GM19193 (cell line): ENCODE measurements around the gene CEP76.

Experiments
- POLR2A ChIP-seq: IDR thresholded peaks from 4 replicates; pipeline ENCODE4 v1.6.1; 2011; ENCODE audit not compliant: insufficient read depth, insufficient read length; ENCODE audit errors: extremely low read depth

The CEP76 gene

DNA sequence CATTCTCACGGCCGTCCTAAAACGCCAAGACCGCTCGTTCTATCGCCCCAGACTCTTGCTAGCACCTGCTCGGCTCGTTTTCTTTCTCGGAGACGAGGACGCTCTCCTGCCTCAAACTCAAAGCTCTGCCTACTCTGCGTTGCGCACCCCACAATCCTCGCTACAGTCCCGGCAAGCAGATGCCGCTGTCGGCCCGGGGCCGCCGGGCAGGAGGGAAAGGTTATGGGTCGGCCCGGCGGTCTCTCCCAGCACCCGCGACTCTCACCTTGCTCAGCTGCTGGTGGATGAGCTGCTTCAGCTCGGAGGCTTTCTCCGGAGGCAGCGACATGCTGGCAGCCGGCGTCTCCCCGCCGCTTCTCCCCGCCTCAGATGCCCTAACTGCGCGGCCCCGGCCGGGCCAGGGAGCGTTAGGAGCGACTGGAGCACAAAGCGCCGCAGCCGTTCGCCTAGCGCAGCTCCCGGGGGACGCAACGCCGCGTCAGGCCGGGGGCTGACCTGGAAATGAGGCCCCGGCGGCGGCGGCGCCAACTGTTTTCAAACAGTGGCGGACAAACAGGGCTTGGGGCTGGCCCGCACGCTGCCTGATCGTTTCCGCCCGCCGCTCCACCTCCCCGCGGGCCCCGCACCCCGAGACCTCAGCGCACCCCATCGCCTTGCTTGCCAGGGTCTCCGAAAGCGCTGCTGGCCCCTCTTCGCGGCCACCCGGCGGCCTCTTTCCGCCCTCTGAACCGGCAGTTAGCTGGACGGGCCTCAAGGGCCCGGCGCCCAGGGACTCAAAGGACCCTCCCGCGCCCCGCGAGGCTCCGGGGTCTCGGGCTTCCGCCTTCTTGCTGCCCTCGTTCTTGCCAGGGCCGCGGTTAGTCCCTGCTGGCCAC is at the start of gene CEP76, which contains the start of gene PSMG2:
TSS of gene CEP76 (minus strand) at position 503 of the 875 bp plus-strand sequence. CDS start at position 328, 175 bp downstream.
TSS of gene PSMG2 (plus strand) at position 822 of the 875 bp plus-strand sequence. CDS start 66 bp downstream, outside the sequence.
- TF ChIP-seq POLR2A = peak; percentile 90

DNA sequence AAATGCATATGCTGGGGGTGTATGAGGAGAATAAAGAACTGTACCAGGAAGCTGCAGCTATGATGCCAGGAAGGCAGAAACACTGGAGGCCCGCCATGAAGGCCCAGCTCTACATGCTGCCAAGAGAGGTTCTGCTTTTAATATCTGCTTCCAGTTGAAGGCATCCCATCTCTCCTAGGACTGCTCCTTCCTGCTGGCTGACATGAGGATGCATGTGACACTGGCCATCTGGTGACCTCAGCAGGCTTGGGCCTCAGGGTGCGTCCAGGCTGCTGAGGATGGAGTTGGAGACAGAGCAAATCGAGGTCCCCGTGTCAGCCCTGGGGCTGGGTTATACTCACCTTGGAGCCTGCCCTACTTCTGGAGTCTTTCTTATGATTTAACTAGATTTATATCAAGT is 49.4 kb upstream of the CEP76 start:
- no peak for TF ChIP-seq POLR2A

GRCh38 chr18:12751503-12751884 is 49.0 kb upstream of the CEP76 start:
- no peak for TF ChIP-seq POLR2A

DNA sequence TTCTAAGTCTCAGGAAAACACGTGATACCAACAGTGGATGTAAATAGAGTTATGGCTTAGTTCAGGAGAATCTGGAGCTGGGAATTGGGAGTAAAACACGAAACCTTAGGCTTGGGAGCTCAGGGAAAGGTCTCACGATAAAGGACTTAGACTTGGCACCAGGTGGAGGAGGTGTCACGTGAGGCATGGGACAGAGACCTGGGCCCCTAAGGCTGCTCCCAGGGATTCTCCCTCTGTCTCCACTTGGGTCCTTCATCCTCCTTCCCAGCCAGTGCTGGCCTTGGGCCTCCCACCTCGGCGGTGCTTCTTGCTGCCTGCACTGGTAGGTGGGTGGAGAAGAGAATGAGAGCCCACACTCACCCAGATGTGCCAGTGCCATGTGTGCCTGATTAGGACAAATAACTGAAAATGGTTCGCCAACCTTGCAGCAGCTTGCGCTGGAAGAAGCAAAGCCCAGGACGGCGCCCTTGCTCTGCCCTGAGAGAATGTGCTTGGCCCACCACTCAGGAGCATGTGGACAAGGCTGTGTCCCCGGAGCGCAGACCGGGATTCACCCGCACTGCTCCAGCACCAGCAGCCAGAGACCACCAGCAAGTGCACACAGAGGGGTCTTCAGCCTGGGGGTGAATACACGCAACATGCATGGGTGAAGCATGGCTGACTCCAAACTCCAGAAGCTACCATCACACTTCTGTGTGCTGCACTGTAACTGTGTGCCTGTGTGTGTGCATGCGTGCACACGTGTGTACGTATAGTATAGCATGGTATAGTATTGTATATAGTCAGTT is 48.4 kb upstream of the CEP76 start:
- TF ChIP-seq POLR2A = no peak

- TF ChIP-seq POLR2A = no peak
Observed at GRCh38 chr18:12750076-12750714, 47.7 kb upstream of the CEP76 start.

DNA sequence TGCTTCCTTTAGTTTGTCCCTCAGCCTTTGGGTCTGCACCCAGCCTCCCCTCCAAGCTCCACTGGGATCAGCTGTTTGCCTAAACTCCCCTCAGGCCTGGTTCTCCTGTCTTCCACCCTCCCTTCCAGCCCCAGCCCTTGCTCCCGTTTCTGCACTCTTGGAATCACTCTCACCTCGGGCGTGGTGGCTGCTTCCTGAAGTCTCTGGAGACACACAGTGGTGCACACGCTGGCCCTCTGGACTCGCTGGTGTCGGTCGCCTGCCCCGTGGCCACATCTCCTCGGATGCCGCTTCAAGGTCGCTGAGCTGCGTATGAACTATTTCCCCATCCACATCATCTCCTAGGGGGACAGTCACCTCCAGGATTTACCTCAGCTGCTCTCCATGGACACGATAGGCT is 46.6 kb upstream of the CEP76 start:
- TF ChIP-seq POLR2A = no peak

DNA sequence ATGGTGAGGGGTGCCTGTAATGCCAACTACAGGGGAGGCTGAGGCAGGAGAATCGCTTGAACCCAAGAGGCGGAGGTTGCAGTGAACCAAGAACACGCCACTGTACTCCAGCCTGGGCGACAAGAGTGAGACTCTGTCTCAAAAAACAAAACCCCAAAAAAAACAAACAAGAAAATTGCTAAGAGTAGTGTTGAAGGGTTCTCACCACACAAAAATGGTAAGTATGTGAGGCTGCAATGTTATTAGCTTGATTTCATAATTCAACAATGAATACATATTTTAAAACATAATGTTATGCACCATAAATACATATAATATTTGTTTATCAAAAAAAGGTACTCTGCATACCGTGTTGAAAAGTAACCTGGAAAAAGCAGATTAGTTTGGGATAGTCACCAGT is 46.1 kb upstream of the CEP76 start:
- TF ChIP-seq POLR2A = no peak

GRCh38 chr18:12747530-12748315 is 45.2 kb upstream of the CEP76 start:
- TF ChIP-seq POLR2A = no peak

DNA sequence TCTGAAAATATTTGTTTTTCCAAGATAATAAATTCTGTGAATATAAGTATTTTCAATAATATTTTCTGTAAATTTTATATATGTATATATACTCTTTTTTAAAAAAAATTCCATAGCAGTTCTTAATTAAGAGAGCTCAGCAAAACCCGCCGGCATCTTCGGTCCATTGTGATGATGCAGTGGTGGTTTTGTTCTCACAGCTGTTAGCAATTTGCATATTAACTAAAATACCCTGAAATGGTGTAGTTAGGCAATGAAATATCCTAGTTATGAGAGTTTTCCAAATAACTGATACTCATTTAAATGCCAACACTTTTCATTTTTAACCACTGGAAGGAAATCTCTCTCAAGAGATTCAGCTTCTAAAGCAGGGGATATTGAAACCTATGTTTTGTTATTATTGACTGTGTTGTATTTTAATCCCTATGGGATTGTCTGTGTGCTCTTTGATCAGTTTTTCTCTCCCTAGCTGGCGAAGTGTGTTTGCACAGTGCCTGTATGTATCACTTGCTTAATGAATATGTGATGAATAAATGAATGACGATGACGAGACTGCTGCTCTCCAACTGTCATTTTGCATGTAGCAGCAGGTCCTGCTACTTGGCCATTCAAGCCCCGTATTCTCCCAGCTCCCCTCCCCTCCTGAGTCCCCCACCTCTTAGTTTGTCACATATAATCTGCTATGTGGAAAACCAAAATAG is 42.7 kb upstream of the CEP76 start:
- no peak for TF ChIP-seq POLR2A

DNA sequence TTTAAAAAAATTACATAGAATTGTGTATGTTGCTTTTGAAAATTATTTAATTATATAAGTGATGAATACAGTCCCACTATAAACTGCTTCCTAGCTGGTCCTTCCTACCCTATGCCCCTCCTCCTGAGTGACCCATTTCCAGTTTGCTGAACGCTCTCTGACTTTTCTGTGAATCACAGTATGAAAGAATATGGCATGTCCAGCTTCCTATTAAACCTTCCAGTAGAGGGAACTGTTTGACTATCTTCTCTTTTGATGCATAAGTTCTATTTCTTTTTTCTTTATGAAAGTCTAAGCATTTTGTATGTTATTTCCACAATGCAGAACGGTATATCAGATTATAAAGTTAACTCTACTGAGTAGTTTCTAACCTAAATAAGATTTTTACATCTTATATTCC is 41.6 kb upstream of the CEP76 start:
- TF ChIP-seq POLR2A = no peak

DNA sequence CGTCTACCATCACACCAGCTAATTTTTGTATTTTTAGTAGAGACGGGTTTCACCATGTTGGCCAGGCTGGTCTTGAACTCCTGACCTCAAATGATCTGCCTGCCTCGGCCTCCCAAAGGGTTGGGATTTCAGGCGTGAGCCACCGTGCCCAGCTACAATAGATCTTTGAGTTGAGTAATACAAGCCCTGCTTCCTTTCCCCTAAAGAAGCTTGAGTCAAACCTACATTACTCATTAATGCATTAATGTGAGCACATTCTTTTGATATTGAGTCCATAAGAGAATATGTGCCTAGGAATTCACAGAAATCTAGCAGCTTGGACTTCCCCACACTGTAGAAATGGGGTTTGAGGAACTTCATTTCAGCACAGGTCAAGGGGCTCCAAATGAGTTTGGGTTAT is 39.9 kb upstream of the CEP76 start:
- TF ChIP-seq POLR2A = no peak

DNA sequence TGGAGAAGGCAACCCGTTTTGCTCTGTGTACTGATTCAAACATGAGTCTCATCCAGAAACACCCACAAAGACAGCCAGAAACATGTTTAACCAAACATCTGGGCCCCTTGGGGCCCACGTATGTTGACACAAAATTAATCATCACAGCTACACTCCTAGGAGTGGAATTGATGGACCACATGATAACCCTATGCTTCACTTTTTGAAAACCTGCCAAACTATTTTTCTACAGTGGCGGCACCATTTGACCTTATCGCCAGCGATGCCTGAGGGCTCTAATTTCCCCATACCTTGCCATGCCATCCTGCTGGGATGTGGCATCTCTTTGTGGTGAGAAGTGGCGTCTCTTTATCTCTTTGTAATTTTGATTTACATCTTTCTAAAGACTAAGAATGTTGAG is 38.8 kb upstream of the CEP76 start:
- no peak for TF ChIP-seq POLR2A

DNA sequence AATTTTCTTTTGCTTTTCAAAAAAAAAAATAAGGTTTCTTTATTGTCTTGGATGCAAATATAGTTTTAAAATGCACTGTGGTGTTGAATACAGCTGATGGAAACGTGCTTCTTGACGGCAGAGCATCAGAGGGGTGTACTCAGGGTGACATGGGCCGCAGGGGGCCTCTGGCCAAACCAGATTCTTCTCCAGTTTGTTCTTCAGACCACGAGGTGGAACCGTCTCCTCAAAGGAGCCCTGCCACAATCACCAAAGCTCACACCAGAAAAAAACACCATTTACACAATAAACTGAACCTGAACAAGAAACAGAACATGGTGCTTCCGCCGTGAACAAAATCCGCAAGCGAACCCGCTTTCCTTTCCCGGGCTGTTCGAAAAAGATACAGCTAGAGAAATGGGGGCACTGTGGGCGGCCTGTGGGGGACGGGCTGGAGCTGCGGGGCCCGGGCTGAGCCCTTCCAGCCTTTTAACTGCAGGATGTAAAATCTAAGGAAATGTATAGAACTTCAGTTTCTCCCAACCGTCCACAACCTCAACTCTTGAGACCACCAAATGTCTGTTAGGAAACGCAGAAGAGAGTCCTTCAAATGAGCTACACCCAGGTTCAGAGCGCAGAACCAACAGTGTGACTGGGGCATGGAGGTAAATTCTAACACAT is 34.9 kb upstream of the CEP76 start:
- TF ChIP-seq POLR2A = no peak
